ENCODE data around the gene ASS1.
A peak's percentile ranks its signal among the peaks of the same experiment; 100 is the strongest.

ASS1 gene

DNA sequence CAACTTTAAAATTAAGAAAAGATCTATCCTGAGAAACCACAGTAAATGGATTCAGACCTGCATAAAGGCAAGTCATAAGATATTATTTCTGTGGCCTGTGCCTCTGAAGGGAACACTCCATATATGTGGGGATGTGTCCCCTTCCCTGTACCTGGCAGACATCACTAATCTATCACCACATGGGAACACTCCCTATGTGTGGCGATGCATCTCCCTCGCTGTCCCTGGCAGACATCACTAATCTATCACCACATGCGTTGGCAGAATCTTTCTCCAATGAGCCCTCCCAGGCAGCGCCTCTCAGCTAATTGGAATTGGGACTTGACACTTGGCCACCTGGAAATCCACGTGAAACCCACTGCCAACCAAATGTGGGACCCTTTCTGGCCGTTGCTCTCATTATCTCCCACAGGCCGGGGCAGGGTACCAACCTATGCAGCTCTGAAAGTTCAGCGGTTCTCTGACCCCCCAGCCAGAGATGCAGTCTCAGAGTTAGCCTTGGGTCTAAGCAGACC, 25.2 kb upstream of the ASS1 start:
- no peak for DNase-seq (ENCODE audit: low spot score)

DNA sequence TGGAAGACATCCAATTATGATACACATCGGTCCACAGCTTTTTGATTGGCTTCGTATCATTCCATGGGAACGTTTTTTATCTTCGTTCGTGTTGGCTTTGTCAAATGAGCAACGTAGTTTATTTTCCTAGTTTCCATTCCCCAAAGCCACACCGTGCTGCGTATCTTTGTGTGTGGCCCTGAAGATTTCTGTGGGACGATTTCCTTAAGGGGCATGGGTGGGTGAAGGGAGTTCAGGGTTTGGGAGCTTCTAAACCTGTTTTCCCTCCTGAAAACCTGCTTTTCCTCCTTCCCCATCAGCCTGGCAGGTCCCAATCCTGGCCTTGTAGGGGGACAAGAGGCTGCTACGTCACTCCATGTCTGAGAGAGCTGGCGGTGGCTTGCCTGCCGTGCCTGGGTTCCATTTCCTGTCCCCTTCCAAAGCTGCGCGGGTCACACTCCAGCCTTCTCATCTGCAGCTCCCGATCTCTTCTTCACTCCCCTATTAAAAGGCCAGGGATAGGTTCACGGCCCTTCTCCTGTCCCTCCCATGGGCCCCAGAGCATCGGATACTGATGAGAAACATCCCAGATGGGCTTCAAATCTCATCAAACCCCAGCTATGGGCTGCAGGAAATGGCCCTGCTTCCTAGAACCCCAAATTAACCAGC, 23.5 kb upstream of the ASS1 start:
- DNase-seq (ENCODE audit: low spot score): no peak

DNA sequence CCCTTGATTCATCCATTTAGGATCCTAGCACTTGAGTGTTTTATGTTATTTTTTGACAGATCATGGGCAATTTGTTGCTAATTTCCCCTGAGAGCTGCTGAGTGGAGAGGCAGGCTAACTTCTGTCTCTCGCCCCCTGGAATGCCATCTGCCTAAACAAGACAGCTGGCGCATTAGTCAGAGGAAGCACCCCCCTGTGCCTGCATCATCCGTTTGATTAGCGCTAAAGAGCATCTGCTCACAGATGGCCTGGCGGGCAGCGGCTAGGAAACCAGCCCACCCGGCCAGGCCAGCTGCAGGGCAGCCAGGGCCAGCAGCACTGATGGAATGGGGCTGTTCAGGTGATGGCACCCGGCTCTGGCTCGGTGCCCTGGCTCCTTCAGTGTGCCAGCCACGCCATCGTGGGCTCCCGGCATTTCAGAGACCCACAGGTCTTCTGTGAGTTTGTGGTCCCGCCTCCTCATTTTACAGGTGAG, 22.9 kb upstream of the ASS1 start:
- no peak for DNase-seq (ENCODE audit: low spot score)

DNA sequence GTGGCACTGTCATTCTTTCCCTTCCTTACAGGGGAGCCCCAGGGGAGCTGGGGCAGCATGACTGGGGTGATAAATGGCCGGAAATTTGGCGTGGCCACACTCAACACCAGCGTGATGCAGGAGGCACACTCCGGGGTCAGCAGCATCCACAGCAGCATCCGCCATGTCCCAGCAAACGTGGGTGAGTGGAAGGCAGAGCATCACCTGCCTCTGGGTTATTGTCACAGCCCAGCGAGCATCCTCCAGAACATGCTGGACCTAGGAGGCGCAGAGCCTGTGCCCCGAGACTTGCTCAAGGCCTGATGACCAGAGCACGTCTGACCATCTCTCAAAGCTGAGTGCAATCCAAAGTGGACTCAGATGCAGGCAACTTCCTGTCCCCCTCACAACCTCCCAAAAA, 22.2 kb upstream of the ASS1 start:
- no peak for DNase-seq (ENCODE audit: low spot score)

DNA sequence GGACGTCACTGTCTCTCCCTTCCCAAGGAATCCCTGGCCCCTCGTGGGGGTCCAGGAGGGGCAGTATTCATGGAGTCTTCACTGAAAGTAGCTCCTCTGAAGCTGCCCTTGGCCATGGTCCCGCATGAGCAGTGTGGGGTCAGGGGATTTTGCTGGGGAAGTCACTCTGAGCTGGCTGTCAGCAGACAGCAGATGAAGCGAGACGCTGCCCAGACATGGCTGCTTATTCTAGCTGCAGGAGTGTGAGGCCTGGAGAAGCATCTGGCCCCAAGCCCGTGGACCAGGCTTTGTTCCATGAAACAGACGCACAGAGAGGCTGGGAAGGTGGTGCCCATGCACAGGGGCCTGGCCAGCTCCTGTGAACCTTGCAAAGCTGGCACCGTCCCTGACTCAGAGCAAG, 21.5 kb upstream of the ASS1 start:
- no peak for DNase-seq (ENCODE audit: low spot score)

DNA sequence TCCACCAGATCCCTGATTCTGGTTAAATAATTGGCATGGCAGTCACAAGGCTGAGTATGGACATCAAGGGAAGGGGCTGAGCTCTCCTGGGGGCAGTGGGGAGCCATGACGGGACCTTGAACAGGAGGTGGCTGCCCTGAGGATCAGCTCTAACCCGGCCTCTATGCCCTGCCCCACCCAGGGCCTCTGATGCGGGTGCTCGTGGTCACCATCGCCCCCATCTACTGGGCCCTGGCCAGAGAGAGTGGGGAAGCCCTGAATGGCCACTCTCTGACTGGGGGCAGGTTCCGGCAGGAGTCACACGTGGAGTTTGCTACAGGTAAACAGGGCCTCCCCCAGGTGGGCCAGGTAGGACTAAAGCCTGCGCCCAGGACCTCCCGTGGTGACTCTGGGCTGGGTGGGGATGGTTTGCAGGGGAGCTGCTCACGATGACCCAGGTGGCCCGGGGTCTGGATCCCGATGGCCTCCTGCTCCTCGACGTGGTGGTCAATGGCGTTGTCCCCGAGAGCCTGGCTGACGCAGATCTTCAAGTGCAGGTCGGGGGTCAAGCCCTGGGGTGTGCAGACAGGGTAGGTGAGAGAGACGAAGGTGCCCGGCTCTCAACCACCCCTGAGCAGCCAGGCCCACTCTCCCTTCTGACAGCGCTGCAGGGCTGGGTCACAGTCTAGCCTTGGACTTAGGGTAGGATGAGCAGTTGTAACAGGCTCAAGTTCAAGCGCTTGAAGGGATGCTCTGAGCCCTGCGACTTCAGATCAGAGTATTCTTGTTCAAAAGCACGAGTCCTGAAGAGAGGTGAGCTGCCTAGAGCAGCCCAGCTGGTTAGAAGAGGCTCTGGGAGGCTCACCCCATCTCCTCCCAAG, 19.9 kb upstream of the ASS1 start:
- no peak for DNase-seq (ENCODE audit: low spot score)

DNA sequence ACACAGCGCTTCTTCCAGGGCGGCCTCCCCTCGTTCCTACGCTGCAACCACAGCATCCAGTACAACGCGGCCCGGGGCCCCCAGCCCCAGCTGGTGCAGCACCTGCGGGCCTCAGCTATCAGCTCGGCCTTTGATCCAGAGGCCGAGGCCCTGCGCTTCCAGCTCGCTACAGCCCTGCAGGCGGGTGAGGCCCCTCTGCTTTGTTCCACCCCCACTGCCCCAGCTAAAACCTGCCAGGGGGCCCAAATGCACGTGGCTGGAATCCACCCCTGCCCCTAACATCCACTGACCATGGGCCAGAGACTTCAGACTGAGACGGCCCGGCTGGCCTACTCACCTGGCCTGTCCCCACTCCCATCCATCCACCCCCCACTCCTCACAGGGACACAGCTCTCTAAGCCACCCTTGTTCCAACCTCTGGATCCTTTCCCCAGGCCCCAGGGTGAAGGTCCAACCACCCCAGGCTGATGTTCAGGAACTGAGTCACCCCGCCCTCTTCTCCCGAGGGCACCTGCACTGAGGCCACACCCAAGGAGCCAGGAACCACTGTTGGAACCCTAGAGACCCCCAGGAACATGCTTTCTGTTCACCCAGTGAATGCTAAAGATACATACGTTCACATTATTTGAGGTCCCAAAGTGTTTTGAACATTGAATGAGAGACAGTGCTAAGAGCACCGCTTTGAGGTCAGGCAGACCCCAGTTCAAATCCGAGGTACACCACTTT, 18.9 kb upstream of the ASS1 start:
- no peak for DNase-seq (ENCODE audit: low spot score)

DNA sequence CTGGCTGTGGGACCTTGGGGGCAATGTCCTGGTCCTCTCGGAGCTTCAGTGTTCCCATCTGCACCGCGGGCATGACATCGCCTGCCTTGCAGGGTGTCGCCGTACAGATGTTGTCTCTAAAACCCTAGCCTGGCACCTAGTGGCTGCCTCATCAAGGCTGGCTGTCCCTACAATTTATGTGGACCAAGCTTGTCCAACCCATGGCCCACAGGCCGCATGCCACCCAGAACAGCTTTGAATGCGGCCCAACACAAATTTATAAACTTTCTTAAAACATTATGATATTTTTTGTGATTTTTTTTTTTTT, 18.3 kb upstream of the ASS1 start:
- DNase-seq (ENCODE audit: low spot score): no peak

DNA sequence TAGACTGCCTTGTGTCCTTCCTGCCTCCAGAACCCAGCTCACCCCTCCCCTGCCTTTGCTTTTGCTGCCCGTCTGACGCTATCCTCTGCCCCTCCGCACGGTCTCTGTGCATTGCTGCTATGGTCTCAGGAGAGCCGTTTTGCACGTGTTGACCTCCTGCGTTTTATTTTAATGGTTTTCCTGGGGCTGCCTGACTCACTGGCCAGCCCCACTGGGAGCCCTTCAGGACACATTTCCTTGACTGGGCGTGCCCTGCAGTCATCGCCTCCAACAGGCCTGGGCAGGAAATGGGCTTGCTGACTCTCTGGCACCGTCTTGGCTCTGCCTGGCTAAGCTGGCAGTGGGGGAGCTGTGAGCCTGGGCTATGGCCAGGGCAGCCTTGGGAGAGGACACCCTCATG, 17.9 kb upstream of the ASS1 start:
- DNase-seq (ENCODE audit: low spot score): peak; percentile 78

DNA sequence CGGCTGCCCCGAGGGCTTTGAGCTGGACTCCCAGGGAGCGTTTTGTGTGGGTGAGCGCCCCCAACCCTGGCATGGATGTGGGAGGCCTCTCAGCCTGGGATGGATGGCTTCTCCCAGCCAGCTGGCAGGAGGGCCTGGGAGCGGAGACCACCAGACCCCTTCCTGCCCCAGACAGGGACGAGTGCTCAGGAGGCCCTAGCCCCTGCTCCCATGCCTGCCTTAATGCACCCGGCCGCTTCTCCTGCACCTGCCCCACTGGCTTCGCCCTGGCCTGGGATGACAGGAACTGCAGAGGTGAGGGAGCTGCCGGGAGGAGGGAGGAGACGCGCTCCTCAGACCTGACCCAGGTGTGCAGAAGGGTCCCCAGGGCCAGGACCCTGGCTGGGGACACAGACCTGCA, 17.4 kb upstream of the ASS1 start:
- no peak for DNase-seq (ENCODE audit: low spot score)

DNA sequence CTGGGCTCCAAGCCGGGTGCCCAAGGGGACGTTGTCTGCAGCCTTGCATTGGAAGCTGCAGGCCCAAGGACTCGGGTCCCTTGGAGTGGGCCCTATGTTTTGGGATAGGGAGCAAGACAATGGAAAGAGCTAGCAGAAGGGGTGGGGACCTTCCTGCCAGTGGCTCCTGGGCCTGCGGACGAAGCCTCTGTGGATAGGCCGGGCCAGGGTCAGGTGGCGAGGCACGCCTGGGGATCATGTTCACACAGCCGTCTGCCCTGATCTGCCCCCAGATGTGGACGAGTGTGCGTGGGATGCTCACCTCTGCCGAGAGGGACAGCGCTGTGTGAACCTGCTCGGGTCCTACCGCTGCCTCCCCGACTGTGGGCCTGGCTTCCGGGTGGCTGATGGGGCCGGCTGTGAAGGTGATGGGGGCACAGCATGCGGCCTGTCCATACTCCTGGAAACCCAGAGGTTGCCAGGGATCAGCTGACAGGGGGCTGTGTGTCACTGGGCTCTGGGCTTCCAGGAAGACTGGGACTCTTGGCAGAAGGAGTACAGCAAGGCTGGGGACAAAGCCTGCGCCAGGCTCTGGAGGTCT, 16.6 kb upstream of the ASS1 start:
- DNase-seq (ENCODE audit: low spot score): no peak

DNA sequence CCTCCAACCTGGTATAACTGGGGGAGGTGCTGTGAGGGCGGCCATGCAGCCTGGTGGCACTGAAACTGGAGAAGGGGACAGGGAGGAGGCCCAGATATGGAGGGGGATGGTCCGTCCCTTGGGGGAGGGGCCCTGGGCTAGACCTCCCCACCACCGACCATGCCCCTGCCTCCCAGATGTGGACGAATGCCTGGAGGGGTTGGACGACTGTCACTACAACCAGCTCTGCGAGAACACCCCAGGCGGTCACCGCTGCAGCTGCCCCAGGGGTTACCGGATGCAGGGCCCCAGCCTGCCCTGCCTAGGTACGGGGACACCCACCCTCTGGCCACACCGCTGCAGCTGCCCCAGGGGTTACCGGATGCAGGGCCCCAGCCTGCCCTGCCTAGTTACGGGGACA, 15.4 kb upstream of the ASS1 start:
- no peak for DNase-seq (ENCODE audit: low spot score)

DNA sequence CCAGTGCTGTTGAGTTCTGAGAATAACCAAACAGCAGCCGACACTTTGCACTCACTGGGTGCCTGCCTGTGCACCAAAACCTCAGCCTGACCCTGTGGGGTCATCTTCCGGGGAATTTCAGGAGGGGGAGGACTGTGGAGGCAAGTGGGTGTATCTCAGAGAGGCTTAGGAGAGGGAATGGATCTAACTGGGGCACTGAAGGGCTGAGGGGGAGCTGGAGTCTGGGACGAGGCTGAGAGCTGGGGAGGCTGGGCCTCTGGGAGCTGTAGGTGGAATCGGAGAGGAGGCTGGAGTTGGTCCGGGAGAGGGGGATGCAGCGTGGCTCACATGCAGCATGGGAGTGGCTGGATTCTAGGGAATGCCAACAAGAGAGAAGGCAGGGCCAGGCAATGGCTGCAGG, 14.9 kb upstream of the ASS1 start:
- DNase-seq (ENCODE audit: low spot score): no peak

DNA sequence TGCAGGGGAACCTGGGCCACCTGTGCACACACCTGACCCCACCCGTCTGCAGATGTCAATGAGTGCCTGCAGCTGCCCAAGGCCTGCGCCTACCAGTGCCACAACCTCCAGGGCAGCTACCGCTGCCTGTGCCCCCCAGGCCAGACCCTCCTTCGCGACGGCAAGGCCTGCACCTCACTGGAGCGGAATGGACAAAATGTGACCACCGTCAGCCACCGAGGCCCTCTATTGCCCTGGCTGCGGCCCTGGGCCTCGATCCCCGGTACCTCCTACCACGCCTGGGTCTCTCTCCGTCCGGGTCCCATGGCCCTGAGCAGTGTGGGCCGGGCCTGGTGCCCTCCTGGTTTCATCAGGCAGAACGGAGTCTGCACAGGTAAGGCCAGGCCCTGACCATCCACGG, 14.5 kb upstream of the ASS1 start:
- no peak for DNase-seq (ENCODE audit: low spot score)

DNA sequence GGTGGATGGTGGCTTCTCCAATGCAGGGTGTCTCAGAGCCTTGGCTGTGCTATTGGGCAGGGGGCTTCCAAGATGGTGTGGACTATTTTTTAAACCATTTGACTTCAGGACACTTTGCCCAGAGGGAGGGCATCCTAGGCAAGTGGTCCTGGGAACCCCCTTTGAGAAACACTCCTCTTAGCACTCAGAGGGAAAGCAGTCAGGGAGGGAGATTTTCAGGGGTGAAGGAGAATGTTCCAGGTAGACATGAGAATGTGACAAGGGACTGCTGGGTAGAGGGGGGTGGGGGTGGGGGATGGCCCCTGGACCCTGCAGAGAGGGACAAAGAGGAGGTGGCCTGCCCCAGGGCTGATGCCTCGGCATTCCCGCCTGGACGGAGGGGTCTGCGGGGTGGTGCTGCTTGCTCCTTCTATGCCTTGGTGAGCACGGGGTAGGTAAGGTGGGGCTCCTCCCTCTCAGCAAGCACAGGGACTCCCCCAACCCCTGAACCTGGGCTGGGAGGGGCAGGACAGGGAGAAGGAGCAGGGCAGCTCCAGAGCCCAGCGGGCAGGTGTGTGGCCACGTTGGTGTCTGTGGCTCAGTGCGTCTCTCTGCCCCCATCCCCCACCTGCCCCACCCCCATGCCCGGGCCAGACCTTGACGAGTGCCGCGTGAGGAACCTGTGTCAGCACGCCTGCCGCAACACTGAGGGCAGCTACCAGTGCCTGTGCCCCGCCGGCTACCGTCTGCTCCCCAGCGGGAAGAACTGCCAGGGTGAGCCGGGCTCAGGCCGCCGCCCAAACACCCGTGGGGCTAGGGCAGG, 13.8 kb upstream of the ASS1 start:
- DNase-seq (ENCODE audit: low spot score): no peak

DNA sequence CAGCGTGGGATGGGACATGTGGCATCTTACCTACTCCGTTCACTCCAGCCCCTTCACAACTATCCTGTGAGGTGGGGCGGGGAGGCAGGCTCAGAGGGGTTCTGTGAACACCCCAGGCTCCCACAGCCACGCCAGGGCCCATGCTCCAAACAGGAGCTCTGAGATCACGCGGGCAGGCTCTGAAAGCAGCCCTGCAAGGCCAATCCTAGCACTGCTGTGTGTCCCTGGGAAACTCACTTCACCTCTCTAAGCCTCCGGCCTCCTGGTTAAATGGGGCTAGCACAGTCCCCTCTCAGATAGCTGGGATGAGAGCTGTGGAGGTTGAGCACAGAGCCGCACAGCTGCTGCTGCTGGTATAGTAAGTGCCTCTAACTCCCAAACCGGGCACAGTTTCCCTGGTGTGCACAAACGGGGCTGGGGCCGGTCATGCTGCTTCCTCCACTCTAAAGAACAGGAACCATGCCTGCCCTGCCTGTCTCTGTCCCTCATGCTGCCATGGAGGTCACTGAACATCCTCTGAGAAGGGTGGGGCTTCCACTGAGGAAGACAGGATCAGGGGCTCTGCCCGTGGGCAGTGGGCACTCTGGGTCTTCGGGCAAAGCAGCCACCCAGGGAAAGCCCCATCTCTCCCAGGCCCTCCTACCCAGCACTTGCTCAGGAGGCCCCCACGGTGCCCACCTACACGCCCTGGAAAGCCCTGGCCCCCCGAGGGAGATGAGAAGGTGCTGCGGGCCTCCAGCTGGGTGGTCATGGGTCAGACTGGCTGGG, 13.0 kb upstream of the ASS1 start:
- DNase-seq (ENCODE audit: low spot score): no peak

DNA sequence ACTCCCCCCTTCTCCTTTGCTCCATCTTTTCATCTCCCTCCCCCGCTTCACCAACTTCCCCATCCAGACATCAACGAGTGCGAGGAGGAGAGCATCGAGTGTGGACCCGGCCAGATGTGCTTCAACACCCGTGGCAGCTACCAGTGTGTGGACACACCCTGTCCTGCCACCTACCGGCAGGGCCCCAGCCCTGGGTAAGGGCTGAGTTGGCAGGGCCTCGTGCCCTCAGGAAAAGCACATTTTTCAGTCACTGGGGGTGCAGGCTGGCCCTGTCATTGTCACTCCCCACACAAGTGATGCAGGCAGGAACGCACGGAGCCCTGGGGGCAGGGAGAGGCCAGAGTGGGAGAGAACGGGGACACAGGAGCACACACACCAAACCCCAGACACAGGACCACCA, 12.4 kb upstream of the ASS1 start:
- DNase-seq (ENCODE audit: low spot score): no peak

DNA sequence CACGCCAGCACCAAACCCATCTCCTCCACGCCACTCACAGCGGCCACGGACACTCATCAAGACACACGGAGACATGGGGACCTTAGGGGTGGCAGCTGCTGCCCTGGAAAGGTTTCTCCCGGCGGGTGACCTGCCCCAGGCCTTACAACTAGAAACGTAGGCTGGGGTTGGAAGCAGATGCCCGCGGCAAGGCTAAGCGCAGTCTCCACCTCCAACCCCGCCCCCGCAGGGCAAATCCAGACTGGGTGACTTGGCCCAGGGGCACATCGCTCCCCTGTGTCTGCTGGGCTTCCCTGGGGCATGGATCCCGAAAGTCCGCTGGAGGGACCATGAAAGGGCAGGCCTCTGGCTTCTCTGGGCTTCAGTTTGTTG, 12.0 kb upstream of the ASS1 start:
- no peak for DNase-seq (ENCODE audit: low spot score)

DNA sequence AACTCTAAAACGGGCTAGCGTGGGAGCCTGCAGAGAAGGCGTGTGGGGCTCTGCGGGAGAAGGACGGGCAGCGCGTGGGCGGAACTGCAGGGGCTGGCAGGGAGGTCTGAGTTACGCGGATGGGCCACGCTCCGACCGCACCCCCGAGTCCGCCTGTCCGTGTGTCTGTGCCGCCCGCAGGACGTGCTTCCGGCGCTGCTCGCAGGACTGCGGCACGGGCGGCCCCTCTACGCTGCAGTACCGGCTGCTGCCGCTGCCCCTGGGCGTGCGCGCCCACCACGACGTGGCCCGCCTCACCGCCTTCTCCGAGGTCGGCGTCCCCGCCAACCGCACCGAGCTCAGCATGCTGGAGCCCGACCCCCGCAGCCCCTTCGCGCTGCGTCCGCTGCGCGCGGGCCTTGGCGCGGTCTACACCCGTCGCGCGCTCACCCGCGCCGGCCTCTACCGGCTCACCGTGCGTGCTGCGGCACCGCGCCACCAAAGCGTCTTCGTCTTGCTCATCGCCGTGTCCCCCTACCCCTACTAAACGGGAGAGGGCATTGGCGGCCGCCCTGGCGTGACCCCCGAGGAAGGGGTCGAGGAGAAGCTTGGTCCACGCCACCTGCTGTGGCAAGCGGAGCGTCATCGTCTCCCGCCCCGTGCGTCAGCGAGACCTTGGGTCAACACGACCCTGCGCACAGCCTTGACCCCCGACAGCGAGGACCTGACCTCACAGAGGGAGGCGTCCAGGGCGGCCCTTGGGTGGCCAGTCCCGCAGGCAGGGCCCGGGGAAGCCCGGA, 11.4 kb upstream of the ASS1 start:
- peak; percentile 63 for DNase-seq (ENCODE audit: low spot score)

DNA sequence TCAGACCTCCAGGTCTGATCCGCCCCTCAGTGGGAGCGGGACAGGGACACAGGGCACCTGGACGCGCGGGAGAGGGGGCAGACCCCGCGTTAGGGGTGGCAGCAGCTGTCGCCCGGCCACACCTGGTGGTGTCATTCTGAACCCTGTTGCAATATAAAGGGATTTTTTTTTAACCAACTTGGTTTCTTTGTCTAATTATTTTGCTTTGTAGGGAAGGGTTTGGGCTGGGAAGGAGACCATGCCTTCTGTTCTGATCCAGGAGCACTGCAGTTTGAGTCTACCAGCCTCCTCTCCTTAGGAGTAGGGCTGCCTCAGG, 10.9 kb upstream of the ASS1 start:
- DNase-seq (ENCODE audit: low spot score): no peak
